GM12874 (cell line): ENCODE data around the gene MIEF1.

Source experiments
- CTCF ChIP-seq: IDR thresholded peaks from 2 replicates; pipeline ENCODE4 v1.5.1; 2011; ENCODE audit warnings: low read depth, mild to moderate bottlenecking, control low read depth, low read length, moderate library complexity; ENCODE audit not compliant: insufficient read depth

MIEF1 gene

GRCh38 chr22:39457556-39458443 is 44.3 kb upstream of the MIEF1 start:
- TF ChIP-seq CTCF = no peak

GRCh38 chr22:39458444-39459083 is 43.5 kb upstream of the MIEF1 start:
- no peak for TF ChIP-seq CTCF

- no peak for TF ChIP-seq CTCF
These were observed 42.4 kb upstream of the MIEF1 start for GRCh38 chr22:39459681-39460080.

- 0 out of 2 replicates have a peak, but pooled peaks have one; percentile 4 for TF ChIP-seq CTCF
These were observed 39.5 kb upstream of the MIEF1 start for GRCh38 chr22:39462443-39463221.

GRCh38 chr22:39463277-39463676 is 38.8 kb upstream of the MIEF1 start:
- no peak for TF ChIP-seq CTCF

- no peak for TF ChIP-seq CTCF
These were observed 38.1 kb upstream of the MIEF1 start for GRCh38 chr22:39463931-39464390.
